Mucosa of descending colon (tissue), 3 donors: ENCODE measurements around the gene FAM149B1. TPM values are rescaled to one million over a fixed set of nuclear protein-coding genes. Genes with fewer than 3 reads are reported as not detected.
"Not testable (repeated sequence)": the region's sequence is repeated elsewhere in the genome, so short reads cannot be mapped to it uniquely, and the experiment has no call there.

ENCODE experiments used
- ATAC-seq: fragments of 200-7000 bp; cut with Tn5 transposase; one replicate; pipeline ENCODE4 v1.9.1; 2020; ENCODE audit warnings: mild to moderate bottlenecking, moderate library complexity
- DNase-seq, 3 donors: peaks; one replicate each; pipeline ENCODE4 v3.0.0-alpha.2; 2020
- H3K36me3 ChIP-seq: fragments of 200-600 bp; one replicate; pipeline ENCODE4 v1.8.0; 2021; ENCODE audit warnings: low read depth, mild to moderate bottlenecking
- H3K4me1 ChIP-seq: fragments of 200-600 bp; one replicate; pipeline ENCODE4 v1.8.0; 2021; ENCODE audit warnings: low read depth, mild to moderate bottlenecking
- H3K4me3 ChIP-seq: fragments of 200-600 bp; one replicate; pipeline ENCODE4 v1.8.0; 2021; ENCODE audit warnings: mild to moderate bottlenecking
- H3K9me3 ChIP-seq: fragments of 200-600 bp; one replicate; pipeline ENCODE4 v1.8.0; 2021; ENCODE audit warnings: mild to moderate bottlenecking
- intact Hi-C, 2 donors: fragments of 100-400 bp; cut with DNase I in 1 of 2; cut with micrococcal nuclease in 1 of 2; formaldehyde crosslinking; loops; one replicate each; pipeline versions ENCODE4 v1.11.0 to v1.11.1; 2022; cut with DNase I, micrococcal nuclease
- total RNA-seq, 3 donors: library from RNA; stranded (reverse); fragmentation: NEBNext Ultra II Directional in 2 of 3; extraction: Animal tissue kit (Norgen Biotek cat#: 25700) in 2 of 3; gene quantifications; one replicate each; pipeline versions ENCODE4 v1.2.1 to v1.2.4, GENCODE V29; 2021 to 2023
- TF ChIP-seq, protein P1 (sequence below): fragments of 200-600 bp; IDR thresholded peaks from one replicate; pipeline ENCODE4 v1.8.0; 2022; ENCODE audit warnings: antibody characterized with exemption, mild to moderate bottlenecking
- donor health status: DM: no; HTN: no; CAD: no; lungs with moderate emphysema.
- donor health status: DM: no; HTN: no; CAD: no.
- donor health status: DM: no; HTN: yes; CAD: no.

FAM149B1 gene
- total RNA-seq, 3 donors from 2014 or later: 15.4 to 23.0 (median 20.5) TPM

GRCh38 chr10:73131913-73132686 lies 35.8 kb upstream of the FAM149B1 start:
- H3K36me3 ChIP-seq: no peaks in the 10 kb centered on the region
- no peak for DNase-seq

DNA sequence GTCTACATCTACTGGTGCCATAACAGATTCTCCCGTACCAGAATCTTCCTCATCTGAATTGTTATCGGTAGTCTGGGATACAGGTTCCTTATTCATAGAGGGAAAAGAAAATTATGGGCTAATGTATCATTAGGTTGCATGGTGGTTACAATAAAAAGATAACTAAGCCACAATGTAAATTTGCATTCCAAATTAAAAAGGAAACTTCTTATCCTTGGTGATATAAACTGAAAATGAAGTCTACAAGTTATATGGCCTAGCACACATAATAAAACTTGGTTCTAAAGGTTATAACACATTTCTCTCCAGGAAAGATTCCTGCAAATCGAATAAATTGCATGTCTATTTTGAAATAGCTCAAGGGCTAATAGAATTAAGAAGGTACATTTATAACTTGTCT lies 33.2 kb upstream of the FAM149B1 start:
- DNase-seq (no peak), ATAC-seq (peak; percentile 78)
- no peak overlapping the region for H3K4me3 ChIP-seq
- intact Hi-C loops: no loop called here
- no peaks in the 10 kb centered on the region for H3K9me3 ChIP-seq
- H3K4me1 ChIP-seq: no peaks in the 10 kb centered on the region
- H3K36me3 ChIP-seq: no peaks in the 10 kb centered on the region
- TF ChIP-seq, protein P1, sequence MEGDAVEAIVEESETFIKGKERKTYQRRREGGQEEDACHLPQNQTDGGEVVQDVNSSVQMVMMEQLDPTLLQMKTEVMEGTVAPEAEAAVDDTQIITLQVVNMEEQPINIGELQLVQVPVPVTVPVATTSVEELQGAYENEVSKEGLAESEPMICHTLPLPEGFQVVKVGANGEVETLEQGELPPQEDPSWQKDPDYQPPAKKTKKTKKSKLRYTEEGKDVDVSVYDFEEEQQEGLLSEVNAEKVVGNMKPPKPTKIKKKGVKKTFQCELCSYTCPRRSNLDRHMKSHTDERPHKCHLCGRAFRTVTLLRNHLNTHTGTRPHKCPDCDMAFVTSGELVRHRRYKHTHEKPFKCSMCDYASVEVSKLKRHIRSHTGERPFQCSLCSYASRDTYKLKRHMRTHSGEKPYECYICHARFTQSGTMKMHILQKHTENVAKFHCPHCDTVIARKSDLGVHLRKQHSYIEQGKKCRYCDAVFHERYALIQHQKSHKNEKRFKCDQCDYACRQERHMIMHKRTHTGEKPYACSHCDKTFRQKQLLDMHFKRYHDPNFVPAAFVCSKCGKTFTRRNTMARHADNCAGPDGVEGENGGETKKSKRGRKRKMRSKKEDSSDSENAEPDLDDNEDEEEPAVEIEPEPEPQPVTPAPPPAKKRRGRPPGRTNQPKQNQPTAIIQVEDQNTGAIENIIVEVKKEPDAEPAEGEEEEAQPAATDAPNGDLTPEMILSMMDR: no peak

More at GRCh38 chr10:73131913-73132686, 35.8 kb upstream of the FAM149B1 start:
- Histone ChIP-seq H3K4me3 (no peak overlapping the region), H3K4me1 (no peaks in the 10 kb centered on the region), H3K9me3 (no peaks in the 10 kb centered on the region)
- intact Hi-C loops: no loop called here
- TF ChIP-seq, protein P1: no peak
- no peak for ATAC-seq

GRCh38 chr10:73136627-73137026 lies 31.3 kb upstream of the FAM149B1 start:
- Histone ChIP-seq H3K4me1 (no peaks in the 10 kb centered on the region), H3K4me3 (no peak overlapping the region), H3K36me3 (peaks cover 5% of the 10 kb centered on the region), H3K9me3 (no peaks in the 10 kb centered on the region)
- DNase-seq (no peak), ATAC-seq (peak; percentile 15)
- intact Hi-C loops: no loop called here
- TF ChIP-seq, protein P1: no peak

DNA sequence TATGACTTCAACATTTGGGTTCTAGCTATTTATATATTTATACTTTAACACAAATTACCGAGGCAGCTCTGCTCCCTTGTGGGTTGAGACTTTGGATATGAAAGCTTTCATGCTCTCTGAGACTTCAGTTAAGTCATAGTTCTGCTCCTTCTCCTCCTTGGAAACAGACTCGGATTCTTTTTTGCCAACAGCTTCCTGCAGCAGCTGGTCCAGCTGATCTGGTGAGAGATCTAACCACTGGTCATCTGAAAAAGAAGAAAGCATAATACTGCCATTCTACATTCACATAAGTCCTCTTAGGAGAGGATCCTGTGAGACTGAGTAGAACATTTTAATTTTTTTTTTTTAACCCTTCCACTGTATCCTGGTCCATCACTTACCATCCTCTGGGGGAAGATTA lies 28.7 kb upstream of the FAM149B1 start:
- intact Hi-C loops: no loop called here
- Histone ChIP-seq H3K4me1 (no peaks in the 10 kb centered on the region), H3K9me3 (no peaks in the 10 kb centered on the region), H3K4me3 (no peak overlapping the region), H3K36me3 (peaks cover 5% of the 10 kb centered on the region)
- ATAC-seq (no peak), DNase-seq (no peak)
- TF ChIP-seq, protein P1: no peak

GRCh38 chr10:73141603-73142002 lies 26.3 kb upstream of the FAM149B1 start:
- TF ChIP-seq, protein P1: no peak
- Histone ChIP-seq H3K36me3 (peaks cover 13% of the 10 kb centered on the region), H3K4me3 (no peak overlapping the region), H3K9me3 (no peaks in the 10 kb centered on the region), H3K4me1 (no peaks in the 10 kb centered on the region)
- intact Hi-C loops: no loop called here
- no peak for ATAC-seq
- DNase-seq: no peak

DNA sequence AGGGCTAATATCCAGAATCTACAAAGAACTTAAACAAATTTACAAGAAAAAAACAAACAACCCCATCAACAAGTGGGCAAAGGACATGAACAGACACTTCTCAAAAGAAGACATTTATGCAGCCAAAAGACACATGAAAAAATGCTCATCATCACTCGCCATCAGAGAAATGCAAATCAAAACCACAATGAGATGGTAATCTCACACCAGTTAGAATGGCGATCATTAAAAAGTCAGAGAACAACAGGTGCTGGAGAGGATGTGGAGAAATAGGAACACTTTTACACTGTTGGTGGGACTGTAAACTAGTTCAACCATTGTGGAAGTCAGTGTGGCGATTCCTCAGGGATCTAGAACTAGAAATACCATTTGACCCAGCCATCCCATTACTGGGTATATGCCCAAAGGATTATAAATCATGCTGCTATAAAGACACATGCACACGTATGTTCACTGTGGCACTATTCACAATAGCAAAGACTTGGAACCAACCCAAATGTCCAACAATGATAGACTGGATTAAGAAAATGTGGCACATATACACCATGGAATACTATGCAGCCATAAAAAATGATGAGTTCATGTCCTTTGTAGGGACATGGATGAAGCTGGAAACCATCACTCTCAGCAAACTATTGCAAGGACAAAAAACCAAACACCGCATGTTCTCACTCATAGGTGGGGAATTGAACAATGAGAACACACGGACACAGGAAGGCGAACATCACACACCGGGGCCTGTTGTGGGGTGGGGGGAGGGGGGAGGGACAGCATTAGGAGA lies 17.1 kb upstream of the FAM149B1 start:
- H3K4me1 ChIP-seq, H3K36me3 ChIP-seq, intact Hi-C loops, H3K9me3 ChIP-seq, ATAC-seq, H3K4me3 ChIP-seq, DNase-seq: not testable (repeated sequence)
